ENCODE data around the gene DENND2C. TPM values are rescaled to one million over a fixed set of nuclear protein-coding genes. Genes with fewer than 3 reads are reported as not detected.

Gene DENND2C
- total RNA-seq, 2 experiments from 2014 or later, result 0.47 to 0.93 TPM

DNA sequence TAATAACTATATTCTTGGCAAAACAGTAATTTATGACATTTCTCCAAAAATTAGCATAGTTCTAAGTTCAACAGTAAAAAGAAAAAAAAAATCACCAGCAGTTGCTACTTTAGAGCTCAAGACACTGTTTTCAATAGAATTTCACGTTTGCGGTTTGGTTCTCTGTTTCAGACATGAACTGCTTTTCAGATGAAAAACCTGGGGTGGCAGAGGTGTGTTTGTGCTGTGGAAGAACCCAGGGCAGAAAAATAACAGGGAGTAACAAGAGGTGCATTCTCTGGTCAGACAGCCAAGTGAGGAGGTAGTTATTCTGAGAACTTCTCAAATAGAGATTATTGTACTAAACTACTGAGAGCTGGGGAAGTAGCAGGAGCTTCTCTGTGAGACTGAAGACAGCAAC is 37.8 kb upstream of the DENND2C start:
- TF ChIP-seq, protein P1, sequence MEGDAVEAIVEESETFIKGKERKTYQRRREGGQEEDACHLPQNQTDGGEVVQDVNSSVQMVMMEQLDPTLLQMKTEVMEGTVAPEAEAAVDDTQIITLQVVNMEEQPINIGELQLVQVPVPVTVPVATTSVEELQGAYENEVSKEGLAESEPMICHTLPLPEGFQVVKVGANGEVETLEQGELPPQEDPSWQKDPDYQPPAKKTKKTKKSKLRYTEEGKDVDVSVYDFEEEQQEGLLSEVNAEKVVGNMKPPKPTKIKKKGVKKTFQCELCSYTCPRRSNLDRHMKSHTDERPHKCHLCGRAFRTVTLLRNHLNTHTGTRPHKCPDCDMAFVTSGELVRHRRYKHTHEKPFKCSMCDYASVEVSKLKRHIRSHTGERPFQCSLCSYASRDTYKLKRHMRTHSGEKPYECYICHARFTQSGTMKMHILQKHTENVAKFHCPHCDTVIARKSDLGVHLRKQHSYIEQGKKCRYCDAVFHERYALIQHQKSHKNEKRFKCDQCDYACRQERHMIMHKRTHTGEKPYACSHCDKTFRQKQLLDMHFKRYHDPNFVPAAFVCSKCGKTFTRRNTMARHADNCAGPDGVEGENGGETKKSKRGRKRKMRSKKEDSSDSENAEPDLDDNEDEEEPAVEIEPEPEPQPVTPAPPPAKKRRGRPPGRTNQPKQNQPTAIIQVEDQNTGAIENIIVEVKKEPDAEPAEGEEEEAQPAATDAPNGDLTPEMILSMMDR (conservative IDR thresholded peaks at IDR 0.05; ENCODE audit: low read length), result no peak
- no peak for TF ChIP-seq EZH2phosphoT487 (IDR thresholded peaks at IDR 0.05; ENCODE audit: borderline replicate concordance, low read depth, low read length)
- Histone ChIP-seq H3K4me2 (ENCODE audit: low read length) (no peak overlapping the region), H3K36me3 (ENCODE audit: insufficient read depth, low read length) (peaks cover 77% of the 10 kb centered on the region), H2AFZ (ENCODE audit: low read length) (no peak overlapping the region), H3K9me2 (ENCODE audit: insufficient read depth, low read length) (no peaks in the 10 kb centered on the region), H3K27ac (ENCODE audit: low read depth, low read length, poor library complexity, severe bottlenecking) (no peak overlapping the region), H4K20me1 (ENCODE audit: insufficient read depth, low read length) (no peaks in the 10 kb centered on the region), H3K4me3 (ENCODE audit: low read depth, low read length, poor library complexity, severe bottlenecking) (no peak overlapping the region), H3K4me1 (ENCODE audit: insufficient read depth, low read length, poor library complexity, severe bottlenecking) (no peaks in the 10 kb centered on the region), H3K79me2 (ENCODE audit: insufficient read depth, low read depth, low read length) (no peaks in the 10 kb centered on the region), H3K9me3 (ENCODE audit: low read length) (no peaks in the 10 kb centered on the region)
- POLR2A ChIA-PET, result no interaction called here
- no TSS peak for BruUV-seq (replicated peaks)
- no peak for DNase-seq (ENCODE audit: low spot score)
- CTCF ChIA-PET (ENCODE audit: unreplicated experiment), result no interaction called here
- intact Hi-C loops (cut with micrococcal nuclease; ENCODE audit: unreplicated experiment), result no loop called here

DNA sequence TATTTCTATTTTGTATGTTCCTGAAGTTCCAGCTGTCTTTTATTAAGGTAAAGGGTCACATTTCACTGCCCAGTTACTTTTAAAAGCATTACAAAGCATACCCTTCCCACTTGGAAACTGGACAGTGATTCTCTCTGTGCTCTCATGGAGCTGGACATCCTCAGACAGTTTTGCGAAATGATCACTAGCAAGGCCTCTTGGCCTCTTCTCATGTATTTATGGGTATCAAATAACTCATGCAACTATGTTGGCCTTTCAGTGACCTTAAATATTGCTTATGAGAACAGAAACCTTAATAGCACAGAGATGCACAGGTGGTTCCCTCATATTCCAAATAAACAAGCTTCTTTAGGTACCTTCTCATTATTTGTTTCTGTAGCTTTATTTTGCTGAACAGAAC is 33.4 kb upstream of the DENND2C start:
- CTCF ChIA-PET (ENCODE audit: unreplicated experiment), result no interaction called here
- no TSS peak for BruUV-seq (replicated peaks)

DNA sequence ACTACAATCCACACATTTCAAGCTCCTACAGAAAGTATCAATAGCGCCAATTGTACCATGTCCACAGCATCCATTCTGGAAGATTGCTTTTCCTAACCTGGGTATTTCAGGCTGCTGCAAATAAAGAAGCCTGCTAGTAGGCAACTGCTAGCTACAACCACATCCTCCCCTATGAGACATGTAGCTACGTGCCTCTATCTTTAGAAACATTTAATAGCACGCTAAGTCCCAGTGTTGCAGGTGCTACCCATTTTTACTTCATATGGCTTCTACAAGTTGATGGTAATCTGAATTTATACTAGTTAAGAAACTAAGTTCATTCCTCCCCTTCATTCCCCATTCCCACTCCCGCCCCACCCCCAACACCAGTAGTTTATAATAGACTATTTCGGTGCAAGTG is 32.9 kb upstream of the DENND2C start:
- no peak for DNase-seq (ENCODE audit: low spot score)
- no peak overlapping the region for H3K4me2 ChIP-seq (ENCODE audit: low read length)
- BruUV-seq (replicated peaks), result no TSS peak
- no peaks in the 10 kb centered on the region for H3K4me1 ChIP-seq (ENCODE audit: insufficient read depth, low read length, poor library complexity, severe bottlenecking)
- H3K79me2 ChIP-seq (ENCODE audit: insufficient read depth, low read depth, low read length), result no peaks in the 10 kb centered on the region
- no peaks in the 10 kb centered on the region for H3K9me2 ChIP-seq (ENCODE audit: insufficient read depth, low read length)
- H3K4me3 ChIP-seq (ENCODE audit: low read depth, low read length, poor library complexity, severe bottlenecking), result no peak overlapping the region
- ChIA-PET POLR2A (interaction anchor here (0.7 to 2.0 kb wide), 3 partner anchors 10 to 349 kb away, joined by 3 to 12 read pairs (median 4); partner anchors contain the start of gene NRAS), CTCF (ENCODE audit: unreplicated experiment) (no interaction called here)
- no peak overlapping the region for H3K27ac ChIP-seq (ENCODE audit: low read depth, low read length, poor library complexity, severe bottlenecking)
- H3K9me3 ChIP-seq (ENCODE audit: low read length), result no peaks in the 10 kb centered on the region
- H4K20me1 ChIP-seq (ENCODE audit: insufficient read depth, low read length), result no peaks in the 10 kb centered on the region
- intact Hi-C loops (cut with micrococcal nuclease; ENCODE audit: unreplicated experiment), result no loop called here
- no peak for TF ChIP-seq EZH2phosphoT487 (IDR thresholded peaks at IDR 0.05; ENCODE audit: borderline replicate concordance, low read depth, low read length)
- TF ChIP-seq, protein P1 (conservative IDR thresholded peaks at IDR 0.05; ENCODE audit: low read length), result no peak
- H3K36me3 ChIP-seq (ENCODE audit: insufficient read depth, low read length), result peaks cover 32% of the 10 kb centered on the region
- no peak overlapping the region for H2AFZ ChIP-seq (ENCODE audit: low read length)

More for the DNA sequence above, 33.4 kb upstream of the DENND2C start:
- Histone ChIP-seq H3K4me1 (ENCODE audit: insufficient read depth, low read length, poor library complexity, severe bottlenecking) (no peaks in the 10 kb centered on the region), H3K36me3 (ENCODE audit: insufficient read depth, low read length) (peaks cover 37% of the 10 kb centered on the region), H2AFZ (ENCODE audit: low read length) (no peak overlapping the region), H3K9me3 (ENCODE audit: low read length) (no peaks in the 10 kb centered on the region), H3K4me2 (ENCODE audit: low read length) (no peak overlapping the region), H3K79me2 (ENCODE audit: insufficient read depth, low read depth, low read length) (no peaks in the 10 kb centered on the region), H3K27ac (ENCODE audit: low read depth, low read length, poor library complexity, severe bottlenecking) (no peak overlapping the region), H3K9me2 (ENCODE audit: insufficient read depth, low read length) (no peaks in the 10 kb centered on the region), H4K20me1 (ENCODE audit: insufficient read depth, low read length) (no peaks in the 10 kb centered on the region), H3K4me3 (ENCODE audit: low read depth, low read length, poor library complexity, severe bottlenecking) (no peak overlapping the region)
- TF ChIP-seq, protein P1 (conservative IDR thresholded peaks at IDR 0.05; ENCODE audit: low read length), result no peak
- no peak for TF ChIP-seq EZH2phosphoT487 (IDR thresholded peaks at IDR 0.05; ENCODE audit: borderline replicate concordance, low read depth, low read length)
- DNase-seq (ENCODE audit: low spot score), result no peak
- intact Hi-C loops (cut with micrococcal nuclease; ENCODE audit: unreplicated experiment), result no loop called here
- POLR2A ChIA-PET, result interaction anchor here (0.7 to 2.0 kb wide), 4 partner anchors 8 to 350 kb away, joined by 3 to 12 read pairs (median 4); partner anchors contain the start of genes AMPD1 and NRAS

Measured in OCI-LY7 (cell line).